Stimulated activated CD8-positive, alpha-beta memory T cell treated with anti-CD3 and anti-CD28 coated beads, Interleukin-4, amount 100 ng/mL, for 48 hours (primary cell): ENCODE measurements around the gene LENEP.

Experiments used
- DNase-seq: peaks from one replicate; pipeline ENCODE4 v3.0.0-alpha.2; 2020

The LENEP gene

GRCh38 chr1:154999571-155000410, 6.4 kb downstream of the LENEP start:
- peak; percentile 80 for DNase-seq

- DNase-seq, result peak; percentile 69
Measured at GRCh38 chr1:155000411-155000725, 7.0 kb downstream of the LENEP start.

GRCh38 chr1:155000726-155001424, 7.5 kb downstream of the LENEP start:
- peak; percentile 92 for DNase-seq

- DNase-seq, result no peak
Measured at GRCh38 chr1:155001425-155001674, 8.0 kb downstream of the LENEP start.

GRCh38 chr1:155001675-155002463, 8.5 kb downstream of the LENEP start:
- DNase-seq, result peak; percentile 99

- no peak for DNase-seq
Measured at GRCh38 chr1:155002464-155003226, 9.3 kb downstream of the LENEP start, which contains the start of gene ZBTB7B. ZBTB7B (plus strand) TSS chr1:155002802; CDS start chr1:155014661, 11,859 bp downstream.

- DNase-seq, result peak; percentile 55
Measured at GRCh38 chr1:155003227-155003765, 9.9 kb downstream of the LENEP start.

GRCh38 chr1:155003766-155004351, 10.5 kb downstream of the LENEP start:
- DNase-seq, result no peak

GRCh38 chr1:155004352-155005075, 11.1 kb downstream of the LENEP start:
- no peak for DNase-seq

GRCh38 chr1:155005076-155006011, 12.0 kb downstream of the LENEP start:
- no peak for DNase-seq

- peak; percentile 61 for DNase-seq
Measured at GRCh38 chr1:155006601-155007101, 13.3 kb downstream of the LENEP start.

- DNase-seq, result no peak
Measured at GRCh38 chr1:155007251-155007828, 14.0 kb downstream of the LENEP start.

GRCh38 chr1:155008015-155008941, 14.9 kb downstream of the LENEP start:
- no peak for DNase-seq

- no peak for DNase-seq
Measured at GRCh38 chr1:155009221-155009711, 15.9 kb downstream of the LENEP start.

- DNase-seq, result no peak
Measured at GRCh38 chr1:155009742-155010141, 16.4 kb downstream of the LENEP start.

GRCh38 chr1:155010211-155010918, 17.0 kb downstream of the LENEP start:
- no peak for DNase-seq

GRCh38 chr1:155011004-155011416, 17.6 kb downstream of the LENEP start:
- no peak for DNase-seq
